Activated effector memory CD4-positive, alpha-beta T cell treated with Interleukin-2 at 50 U/mL for 16 hours (primary cell): ENCODE data around the gene EPB41L4B.
A peak's percentile ranks its signal among the peaks of the same experiment; 100 is the strongest.
"Not testable (repeated sequence)": the region's sequence is repeated elsewhere in the genome, so short reads cannot be mapped to it uniquely, and the experiment has no call there.

ENCODE experiments used
- DNase-seq: peaks from one replicate; pipeline ENCODE4 v3.0.0-alpha.2; 2020

Gene EPB41L4B

DNA sequence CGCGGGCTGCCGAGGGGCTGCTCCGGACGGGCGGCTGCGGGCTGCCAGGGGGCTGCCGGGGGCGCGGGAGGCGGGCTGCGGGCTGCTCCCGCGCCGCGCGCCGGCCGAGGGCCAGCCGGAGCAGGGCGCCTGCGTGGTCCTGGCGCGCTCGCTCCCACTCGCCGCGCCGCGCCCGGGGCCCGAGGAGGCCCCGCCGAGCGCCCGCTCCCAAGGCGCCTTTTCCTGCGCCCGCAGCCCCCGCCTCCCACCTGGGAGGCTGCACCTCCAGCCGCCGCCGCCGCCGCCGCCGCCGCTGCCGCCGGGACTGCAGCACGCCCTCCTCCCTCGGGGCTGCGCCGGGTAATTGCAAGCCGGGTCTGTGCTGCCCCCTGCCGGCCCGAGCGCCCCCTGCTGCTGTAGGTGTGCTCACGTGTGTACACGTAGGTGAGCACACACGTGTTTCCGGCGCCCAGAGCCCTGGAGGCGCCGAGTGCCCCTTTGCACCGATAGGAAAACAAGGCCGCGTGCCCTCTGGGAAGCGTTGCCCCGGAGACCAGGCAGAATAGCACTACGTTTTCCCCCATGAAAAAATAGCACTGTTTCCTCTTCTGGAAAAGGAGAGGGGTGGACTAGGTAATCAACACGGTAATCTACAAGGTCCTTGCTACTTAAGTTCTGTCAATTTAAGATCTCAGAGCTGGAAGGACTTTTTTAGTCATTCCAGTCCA, at the start of gene EPB41L4B:
TSS of gene EPB41L4B (minus strand) at position 318 of the 707 bp plus-strand sequence. CDS start 613 bp downstream, outside the sequence.
- peak; percentile 70 for DNase-seq

DNA sequence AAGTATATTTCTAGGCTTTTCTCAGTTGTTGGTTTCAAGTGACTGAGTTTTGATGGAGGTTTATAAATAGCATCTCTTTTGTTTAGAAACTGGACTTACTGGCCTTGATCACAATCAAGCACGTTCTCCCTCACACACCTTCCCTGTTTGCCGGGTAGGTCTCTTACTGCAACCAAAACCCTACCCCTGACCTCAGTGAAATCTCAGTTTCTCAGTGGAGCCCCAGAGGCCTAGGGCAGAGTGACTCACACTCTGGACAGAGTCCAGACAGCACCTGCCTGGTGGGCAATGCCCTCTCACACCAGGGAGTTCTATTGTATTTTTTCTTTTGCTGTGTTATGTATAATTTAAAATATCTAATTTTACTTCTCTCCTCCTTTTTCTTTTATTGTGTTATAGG, 48.4 kb upstream of the EPB41L4B start:
- DNase-seq, result no peak

DNA sequence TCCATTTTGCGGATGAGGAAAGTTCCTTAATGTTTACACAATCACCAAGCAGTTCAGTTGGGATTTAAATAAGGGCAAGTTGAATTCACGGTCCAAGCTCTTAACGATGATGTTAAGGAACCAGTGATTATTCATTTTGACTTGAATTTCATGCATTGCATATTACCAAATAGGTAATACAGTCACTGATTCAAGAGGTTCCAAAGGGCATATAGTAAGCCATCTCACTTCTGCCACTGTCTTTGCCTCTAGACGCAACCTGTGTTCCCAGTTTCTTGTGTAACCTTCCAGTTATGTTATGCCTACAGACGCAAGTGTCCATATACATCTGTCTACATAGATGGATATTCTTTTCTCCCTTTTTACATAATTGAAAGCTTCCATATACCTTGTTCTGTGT, 39.9 kb upstream of the EPB41L4B start:
- DNase-seq, result no peak

DNA sequence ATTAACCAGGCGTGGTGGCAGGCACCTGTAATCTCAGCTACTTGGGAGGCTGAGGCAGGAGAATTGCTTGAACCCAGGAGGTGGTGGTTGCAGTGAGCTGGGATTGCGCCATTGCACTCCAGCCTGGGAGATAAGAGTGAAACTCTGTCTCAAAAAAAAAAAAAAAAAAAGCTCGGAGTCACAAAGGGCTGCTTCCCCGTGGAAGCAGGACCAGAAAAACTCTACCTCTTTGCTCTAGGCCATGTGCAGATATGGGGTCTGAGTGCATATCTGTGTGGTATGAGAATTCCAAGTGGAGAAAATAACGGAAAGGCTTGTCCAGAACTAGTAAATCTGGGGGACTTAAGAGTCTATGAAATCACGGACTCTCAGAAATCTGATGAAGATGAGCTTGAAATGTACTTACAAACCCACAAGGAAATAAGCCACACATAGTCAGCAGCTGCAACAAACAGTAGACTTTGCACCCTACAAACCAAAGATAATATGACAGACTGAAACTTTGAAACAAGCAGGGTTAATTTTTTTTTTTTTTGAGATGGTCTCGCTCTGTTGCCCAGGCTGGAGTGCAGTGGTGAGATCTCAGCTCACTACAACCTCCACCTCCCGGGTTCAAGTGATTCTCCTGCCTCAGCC, 38.2 kb upstream of the EPB41L4B start:
- DNase-seq, result not testable (repeated sequence)

DNA sequence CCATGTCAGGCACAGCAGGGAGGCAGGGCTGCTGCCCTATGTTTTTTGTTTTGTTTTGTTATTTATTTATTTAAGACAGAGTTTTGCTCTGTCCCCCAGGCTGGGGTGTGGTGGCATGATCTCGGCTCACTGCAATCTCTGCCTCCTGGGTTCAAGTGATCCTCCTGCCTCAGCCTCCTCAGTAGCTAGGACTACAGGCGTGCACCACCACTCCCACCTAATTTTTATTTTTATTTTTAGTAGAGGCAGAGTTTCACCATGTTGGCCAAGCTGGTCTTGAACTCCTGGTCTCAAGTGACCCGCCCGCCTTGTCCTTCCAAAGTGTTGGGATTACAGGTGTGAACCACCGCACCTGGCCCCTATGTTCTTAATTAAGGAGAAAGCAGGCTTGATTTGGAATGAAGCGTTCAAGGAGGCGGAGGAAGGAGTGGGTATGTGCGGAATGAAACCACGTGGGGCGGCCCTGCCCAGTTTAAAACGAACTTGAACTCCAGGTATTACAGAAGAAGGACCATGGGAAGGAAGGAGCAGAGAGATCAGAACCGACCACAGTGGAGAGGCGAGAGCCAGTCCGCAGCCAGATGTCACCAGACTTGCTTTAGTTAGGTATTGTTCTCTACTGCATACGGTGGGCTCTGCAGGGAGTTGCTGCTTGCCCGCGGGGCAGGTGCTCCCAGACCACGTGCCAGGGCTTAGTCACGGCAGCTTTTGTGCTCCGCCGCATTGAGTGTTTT, 34.9 kb upstream of the EPB41L4B start:
- DNase-seq, result no peak

DNA sequence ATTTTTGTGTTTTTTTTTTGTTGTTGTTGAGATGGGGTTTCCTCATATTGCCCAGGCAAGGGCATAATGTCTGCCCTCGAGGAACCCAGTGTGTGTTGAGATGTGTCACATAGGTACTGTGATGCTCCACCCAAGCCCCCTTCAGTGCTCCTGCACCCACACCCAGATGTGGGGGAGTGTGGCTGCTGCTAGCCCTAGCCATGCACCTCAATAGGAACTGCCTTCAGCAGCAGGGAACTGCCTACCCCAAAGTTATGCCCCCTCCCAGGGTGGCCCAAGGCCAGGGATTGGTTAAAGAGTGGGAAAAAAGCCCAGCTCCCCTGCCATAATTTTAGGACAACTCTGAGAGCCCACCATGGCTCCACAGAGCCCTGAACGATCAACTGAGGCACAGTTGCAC, 33.3 kb upstream of the EPB41L4B start:
- DNase-seq, result no peak

DNA sequence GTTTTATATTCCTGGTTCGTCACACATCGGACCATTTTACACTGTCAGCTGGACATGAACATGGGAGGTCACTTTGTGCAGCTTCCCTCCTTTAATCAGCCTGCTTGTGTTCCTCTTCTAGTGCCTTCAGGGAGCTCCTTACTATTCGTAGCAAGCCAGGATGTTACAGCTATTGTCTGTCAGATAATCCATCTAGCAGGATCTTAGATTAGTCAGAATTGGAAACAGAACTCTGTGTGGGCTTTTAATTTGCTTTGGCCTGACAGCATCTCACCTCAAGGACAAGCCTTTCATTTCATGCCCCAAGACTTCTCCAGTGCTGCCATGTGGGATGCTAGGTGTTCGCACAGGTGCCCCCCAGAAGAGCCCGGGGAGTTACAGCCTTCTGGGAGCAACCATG, 30.2 kb upstream of the EPB41L4B start:
- DNase-seq, result no peak

DNA sequence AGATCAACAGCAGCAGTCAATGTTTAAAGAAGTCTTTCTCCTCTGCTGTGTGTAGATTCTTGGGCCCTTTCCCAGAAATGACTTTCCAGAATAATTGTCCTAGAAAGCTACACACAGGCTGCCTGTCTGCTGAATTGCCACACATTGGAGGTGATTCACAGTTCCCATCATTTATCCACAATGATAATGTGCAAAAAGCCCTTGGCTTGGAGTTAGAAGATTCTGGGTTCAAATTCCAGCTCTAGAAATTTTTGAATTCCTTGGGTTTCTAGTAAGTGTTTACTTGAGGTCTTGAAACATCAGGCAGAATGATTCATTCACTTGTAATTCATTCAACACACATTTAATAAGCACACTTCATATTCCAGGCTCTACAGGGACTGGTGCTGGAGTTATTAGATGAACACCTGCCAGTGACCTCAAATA, 28.6 kb upstream of the EPB41L4B start:
- DNase-seq, result no peak

DNA sequence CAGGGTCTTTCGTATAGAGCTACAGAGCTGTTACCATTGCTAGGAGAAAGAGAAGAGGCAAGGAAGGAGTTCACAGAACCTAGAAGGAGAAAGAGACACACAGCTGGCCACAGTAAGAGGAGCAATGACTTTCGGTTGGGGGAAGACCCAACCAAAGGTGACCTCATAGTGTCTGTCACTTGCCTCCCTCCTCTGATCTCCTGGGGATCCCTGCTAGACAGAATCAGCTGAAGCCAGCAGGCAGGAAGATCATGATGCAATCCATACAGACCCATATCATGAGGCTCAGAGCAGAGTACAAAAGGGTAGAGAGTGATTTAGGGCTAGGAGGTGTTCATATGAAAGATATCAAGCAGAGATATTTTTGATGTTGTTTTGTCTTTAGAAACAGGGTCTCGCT, 26.0 kb upstream of the EPB41L4B start:
- DNase-seq, result no peak

DNA sequence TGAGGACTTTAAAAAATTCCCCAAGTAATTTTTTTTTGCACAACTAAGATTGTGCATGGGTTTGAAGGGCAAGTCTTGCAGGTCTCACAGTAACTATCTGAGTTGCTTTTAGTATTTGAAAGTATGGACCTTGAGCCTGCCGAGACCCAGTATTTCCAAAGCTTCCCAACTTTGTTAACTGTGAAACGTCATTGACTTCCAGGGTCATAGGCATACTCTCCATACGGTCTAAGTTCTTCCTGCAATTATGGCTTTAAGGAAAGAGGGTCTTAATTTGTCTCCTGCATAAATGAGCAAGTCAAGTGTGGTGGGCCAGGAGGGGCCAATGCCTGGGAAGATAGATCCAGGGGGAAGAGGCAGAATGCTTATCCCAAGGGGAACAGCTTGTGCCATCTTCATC, 24.0 kb upstream of the EPB41L4B start:
- DNase-seq, result no peak

DNA sequence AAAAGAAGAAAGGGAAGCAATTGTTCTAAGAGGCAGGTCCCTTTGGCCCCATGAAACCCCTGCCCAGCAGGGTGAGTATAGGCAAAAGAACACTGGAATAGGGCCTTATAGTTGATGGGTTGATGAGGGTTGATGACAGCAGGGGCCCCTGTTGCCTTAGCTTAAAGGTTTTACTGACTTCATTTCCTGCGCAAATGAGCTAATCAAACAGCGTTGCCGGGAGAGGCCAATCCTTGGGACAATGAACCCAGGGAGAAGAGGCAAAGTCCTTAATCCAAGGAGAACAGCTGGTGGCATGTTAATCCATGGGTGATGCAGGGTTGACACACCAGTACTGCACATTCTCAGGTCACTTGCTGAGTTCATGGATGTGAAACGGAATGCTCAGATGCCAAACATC, 22.0 kb upstream of the EPB41L4B start:
- no peak for DNase-seq

DNA sequence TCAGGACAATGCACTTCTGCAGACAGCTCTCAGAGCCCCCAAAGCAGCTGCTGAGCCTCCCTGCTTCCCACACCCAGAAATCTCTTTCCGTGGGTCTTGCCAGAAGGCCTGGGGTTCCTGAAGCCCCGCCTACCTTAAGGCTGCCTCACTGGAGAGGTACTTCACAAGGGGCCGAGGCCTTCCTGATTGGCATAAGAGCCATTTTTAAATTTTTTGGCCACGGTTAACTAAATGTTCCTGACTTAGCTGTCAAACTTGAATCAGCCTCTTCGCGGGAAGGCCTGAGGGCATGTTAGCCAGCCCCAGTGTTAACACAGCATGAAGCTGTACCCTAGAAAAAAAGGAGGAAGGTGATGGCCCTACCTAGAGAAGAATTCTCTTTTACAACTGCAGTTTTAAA, 20.7 kb upstream of the EPB41L4B start:
- DNase-seq, result no peak

DNA sequence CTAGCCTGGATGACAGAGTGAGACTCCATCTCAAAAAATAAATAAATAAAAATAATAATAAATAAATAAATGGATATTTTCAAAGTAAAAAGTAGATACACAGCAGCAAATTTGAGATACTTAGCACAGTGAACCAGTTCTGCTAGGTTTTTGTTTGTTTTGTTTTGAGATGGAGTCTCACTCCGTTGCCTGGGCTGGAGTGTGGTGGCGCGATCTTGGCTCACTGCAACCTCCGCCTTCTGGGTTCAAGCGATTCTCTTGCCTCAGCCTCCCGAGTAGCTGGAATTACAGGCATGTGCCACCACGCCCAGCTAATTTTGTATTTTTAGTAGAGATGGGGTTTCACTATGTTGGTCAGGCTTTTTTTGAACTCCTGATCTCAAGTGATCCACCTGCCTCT, 20.1 kb upstream of the EPB41L4B start:
- not testable (repeated sequence) for DNase-seq

DNA sequence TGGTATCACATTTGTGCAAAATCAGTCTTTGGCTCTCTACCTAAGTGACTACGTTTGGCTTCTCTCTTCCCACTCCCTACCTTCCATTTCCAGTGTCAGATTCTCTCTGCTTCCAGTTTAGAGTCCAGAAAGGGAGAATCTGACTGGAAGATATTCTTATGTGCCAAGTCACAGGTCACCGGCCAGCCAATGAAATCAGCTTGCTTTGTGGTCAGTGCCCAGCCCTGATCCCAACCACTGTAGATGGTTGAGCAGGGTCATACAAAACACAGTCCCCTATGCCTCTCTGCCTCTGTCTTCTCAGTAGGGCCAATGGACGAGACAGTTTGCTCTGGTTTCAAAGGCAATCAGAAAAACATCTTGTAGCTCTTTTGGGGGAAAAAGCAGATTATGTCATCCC, 15.6 kb upstream of the EPB41L4B start:
- no peak for DNase-seq

DNA sequence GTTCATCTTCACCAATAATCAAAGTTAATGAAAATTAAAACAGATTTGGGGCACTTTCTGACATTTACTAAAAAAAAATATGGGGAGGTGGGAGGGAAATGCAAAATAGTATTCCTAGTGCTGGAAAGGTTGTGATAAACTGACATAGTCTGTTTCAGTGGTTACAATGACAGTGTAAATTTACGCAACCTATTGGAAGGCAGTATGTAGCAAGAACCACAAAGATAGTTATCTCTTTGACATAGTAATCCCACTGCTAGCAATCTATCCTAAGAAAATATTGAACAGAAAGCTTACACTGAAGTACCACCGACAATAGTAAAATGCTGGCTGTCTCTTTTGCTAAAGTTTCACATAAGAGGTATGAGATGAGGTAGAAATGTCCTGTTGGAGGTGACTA, 15.1 kb upstream of the EPB41L4B start:
- no peak for DNase-seq

DNA sequence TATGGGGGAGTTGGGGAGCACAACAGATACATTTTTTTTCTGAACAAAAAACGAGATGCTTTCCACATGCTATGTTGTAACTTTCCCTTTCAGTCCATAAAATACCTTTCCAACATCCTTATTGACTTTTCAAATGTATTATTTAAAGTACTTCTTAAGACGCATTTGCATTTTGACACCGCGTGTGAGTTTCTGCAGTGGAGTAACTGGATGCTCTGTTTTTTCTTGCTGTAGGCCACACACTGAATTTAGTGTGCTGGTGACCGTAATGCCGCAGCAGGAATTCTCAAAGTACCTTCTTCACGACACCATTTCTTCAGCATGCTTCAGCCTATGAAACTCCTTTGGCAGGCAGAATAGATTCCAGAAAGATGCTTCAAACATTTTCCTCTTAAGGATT, 14.3 kb upstream of the EPB41L4B start:
- no peak for DNase-seq

DNA sequence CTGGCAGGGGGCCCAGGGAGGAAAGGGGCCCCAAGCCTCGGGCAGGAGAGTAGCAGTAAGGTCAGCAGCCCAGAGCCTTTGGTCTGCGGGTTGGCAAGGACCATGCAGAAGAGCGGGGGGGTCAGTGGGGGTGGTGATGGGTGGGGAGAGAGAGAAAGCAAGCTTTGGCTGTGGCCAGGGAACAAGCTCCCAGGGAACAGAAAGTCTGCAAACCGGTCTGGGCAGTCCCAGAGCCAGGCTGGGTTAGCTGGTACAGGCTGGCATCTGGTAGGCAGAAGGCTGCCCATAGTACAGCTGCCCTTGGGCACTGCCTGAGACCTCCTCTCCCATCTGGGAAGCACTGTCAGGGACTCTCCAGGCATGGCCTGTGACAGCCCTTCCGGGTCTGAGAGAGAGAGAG, 10.5 kb upstream of the EPB41L4B start:
- DNase-seq, result no peak

DNA sequence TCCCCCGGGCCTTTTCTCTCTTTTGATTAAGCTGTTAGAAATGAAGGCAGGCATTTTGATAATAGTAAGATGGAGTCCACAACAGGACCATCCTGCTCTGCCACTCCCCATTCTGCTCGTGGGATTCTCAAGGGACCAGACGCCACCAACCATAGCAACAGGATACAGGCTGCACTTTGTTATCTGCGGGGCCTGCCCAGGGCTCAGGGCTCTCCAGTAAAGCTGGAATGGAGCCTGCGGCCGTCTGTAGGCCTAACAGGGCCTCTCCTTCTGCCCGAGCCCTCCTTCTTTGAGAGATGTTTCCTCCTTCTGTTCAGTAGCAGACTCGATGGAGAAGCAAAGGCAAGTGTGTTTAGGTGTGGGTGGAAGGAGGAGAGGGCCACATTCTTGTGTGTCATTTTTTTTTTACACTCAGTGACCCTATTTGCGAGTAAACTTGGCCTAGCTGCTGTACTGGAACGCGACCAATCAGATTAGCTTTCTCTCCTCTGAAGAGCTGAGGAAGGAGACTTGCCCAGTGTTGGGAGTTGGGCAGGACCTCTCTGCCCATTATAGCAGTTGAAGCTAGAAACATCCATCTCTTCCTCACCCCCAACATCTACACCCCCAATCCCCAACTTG, 8.9 kb upstream of the EPB41L4B start:
- no peak for DNase-seq

DNA sequence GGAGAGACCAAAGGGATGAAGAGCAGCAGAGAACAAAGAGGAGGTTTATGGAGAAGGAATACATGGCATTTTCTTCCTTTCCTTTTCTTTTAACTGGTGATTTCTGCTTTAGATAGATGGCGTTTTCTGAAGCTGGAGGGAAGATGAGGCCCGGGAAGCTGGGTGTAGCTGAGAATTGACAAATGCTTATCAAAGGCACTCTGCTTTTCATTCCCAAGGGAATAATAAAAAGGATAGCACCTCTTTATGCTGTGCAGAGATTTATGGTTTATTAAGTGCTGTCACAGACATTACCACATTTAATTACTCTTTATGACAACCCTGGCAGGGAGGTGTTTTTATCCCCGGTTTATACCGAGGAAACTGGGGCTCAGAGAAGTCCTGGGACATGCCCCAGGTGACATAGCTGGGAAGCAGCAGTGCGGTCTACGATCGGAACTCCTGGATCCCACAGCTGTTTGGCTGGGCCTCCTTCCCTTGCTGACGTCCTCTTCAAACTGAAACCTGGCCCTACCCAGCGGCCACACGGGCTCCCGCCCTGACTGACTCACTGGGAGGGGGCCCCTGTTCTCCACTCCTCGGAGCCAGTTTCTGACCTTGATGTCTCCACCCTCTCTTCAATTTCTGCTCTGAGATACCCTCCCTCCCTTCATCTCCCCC, 8.2 kb upstream of the EPB41L4B start:
- DNase-seq, result no peak

DNA sequence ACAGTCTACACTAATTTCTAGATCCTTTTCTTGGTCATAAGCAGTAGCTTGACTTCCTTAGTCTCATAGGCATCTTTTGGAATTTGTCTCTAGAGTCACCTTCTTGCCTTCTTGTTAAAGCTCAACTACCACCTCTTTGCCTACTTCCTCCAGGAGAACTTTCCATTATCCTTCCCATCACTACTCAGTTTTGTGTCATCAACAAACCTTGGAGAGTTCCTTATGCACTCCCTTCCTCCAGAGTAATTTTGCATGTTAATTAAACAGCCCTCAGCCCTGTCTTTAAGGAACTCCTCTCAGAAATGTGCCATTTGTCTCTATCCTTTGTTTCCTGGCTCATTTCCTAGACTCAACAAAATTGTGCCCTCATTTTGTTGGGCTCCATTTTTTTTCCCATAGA, 4.2 kb upstream of the EPB41L4B start:
- DNase-seq, result no peak

DNA sequence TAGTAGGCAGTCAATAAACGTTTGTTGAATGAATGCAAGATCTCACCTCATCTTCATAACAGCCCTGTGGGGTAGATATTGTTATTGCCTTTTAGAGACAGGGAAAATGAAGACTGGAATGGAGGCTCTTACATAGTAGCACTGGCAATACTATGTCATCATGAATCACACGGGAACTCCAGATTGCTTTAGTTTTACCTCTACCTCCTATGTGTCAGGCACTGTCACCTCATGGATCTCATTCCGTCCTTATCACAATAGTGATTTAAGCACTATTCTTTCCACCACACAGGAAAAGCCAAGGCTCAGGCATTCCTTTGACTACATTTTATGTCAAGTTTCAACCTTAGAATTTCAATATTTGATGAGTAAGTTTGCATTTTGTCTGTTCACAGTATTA, 2.9 kb upstream of the EPB41L4B start:
- DNase-seq, result no peak

DNA sequence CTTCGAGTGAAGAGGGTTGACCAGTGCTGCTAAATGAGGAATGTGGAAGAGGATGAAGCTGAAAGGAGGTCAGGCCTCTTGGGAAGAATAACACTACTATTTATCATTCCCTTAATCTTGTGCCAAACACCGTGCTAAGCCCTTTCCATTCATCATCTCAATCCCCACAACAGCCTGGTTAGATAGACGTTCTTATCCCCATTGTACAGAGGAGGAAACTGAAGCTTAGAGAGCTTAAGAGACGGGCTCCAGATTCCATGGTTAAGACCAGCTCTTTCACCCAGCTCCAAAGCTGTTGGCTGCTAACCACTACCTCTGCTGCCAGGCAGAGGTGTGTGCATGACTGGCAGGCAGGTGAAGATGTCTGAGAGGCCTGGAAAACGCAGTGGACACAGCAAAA, 868 bp upstream of the EPB41L4B start:
- no peak for DNase-seq

DNA sequence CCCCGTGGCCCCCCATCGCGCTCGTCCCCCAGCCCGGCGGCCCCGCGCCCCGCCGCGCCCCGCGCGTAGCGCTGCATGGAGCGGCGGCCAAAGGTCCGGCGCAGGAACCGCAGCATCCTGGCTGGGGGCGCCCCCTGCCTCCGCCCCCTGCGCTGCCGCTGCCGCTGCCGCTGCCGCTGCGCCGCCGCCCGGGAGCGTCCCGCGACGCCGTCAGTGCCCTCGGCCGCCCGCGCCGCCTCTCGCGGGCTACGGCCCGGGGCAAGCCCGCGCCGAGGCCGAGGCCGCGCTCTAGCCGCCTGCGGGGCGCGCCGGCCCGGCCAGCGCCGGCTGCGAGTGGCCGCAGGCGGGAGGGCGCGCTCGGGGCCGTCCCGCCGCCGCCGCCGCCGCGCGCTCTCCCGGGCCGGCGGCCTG, 523 bp downstream of the EPB41L4B start:
- DNase-seq, result no peak
